SH-SY5Y (cell line): ENCODE results near the gene SCGB2B2.

Source experiments
- GATA2 ChIP-seq: IDR thresholded peaks from 2 replicates; pipeline ENCODE4 v1.6.1; 2011; ENCODE audit warnings: mild to moderate bottlenecking, low read depth, low read length
- GATA3 ChIP-seq: IDR thresholded peaks from 2 replicates; pipeline ENCODE4 v1.6.1; 2011; ENCODE audit warnings: low read depth, mild to moderate bottlenecking, low read length, moderate library complexity

DNA sequence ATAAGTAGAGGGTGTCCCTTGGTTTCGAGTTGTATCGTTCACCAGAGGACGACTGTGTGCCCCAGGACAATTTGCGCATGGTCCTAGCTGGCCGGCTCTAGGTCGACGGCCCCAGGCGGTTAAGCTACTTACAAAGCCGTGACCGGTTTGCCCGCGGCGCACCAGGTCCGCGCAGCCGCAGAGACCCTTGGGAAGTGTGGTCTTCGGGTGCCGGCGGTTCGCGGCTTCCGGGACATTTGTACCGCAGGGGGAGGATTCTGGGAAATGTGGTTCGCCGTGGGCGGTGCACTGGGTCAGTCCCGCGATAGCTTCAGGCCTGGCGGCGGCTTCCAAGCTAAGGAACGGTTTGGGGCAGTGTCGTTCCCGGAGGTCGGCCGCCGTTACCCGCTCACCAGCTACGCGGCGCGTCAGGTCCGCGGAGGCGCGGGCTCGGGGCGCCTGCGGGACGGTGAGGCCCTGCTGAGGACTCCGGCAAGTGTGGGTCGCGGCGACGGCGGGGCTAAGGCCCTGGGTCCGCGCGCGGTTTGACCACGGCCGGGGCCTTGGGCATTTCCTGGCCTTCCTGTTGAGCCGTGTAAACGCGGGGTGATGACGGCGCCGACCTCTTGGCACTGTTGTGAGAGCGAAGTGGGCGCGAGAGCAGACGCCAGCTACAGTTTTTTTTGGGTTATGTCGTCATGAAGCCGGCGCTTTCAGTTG is 576 bp upstream of the SCGB2B2 start, which contains the start of gene ZNF302:
- TF ChIP-seq GATA2 (no peak), GATA3 (no peak)
